ENCODE data around the gene SND1. TPM values are rescaled to one million over a fixed set of nuclear protein-coding genes. Genes with fewer than 3 reads are reported as not detected.

Gene SND1
- total RNA-seq, 3 donors from 2014 or later, result 83.5 to 131 (median 120) TPM

- peaks cover 0 to 6% of the 10 kb centered on the region in 2 donors for H3K4me1 ChIP-seq
- no peaks in the 10 kb centered on the region for H3K27me3 ChIP-seq
- no peak for DNase-seq (ENCODE audit: low spot score in 2 of 2)
- no peaks in the 10 kb centered on the region for H3K9me3 ChIP-seq
- H3K27ac ChIP-seq, result no peak overlapping the region
- intact Hi-C loops (cut with DNase I; ENCODE audit: low total_unique reads), result no loop called here
- TF ChIP-seq POLR2A (IDR thresholded peaks at IDR 0.05), result no peak
- no peak for TF ChIP-seq POLR2AphosphoS5 (IDR thresholded peaks at IDR 0.05)
- TF ChIP-seq CTCF (IDR thresholded peaks at IDR 0.05), result no peak
- H3K36me3 ChIP-seq, result no peaks in the 10 kb centered on the region
- no peak overlapping the region for H3K4me3 ChIP-seq
Measured at GRCh38 chr7:128007303-128007680, 355.3 kb downstream of the SND1 start.

GRCh38 chr7:128008141-128008540 lies 356.1 kb downstream of the SND1 start:
- intact Hi-C loops (cut with DNase I; ENCODE audit: low total_unique reads), result no loop called here
- TF ChIP-seq CTCF (IDR thresholded peaks at IDR 0.05) (no peak), POLR2AphosphoS5 (IDR thresholded peaks at IDR 0.05) (no peak), POLR2A (IDR thresholded peaks at IDR 0.05) (no peak)
- Histone ChIP-seq H3K4me3 (no peak overlapping the region), H3K9me3 (no peaks in the 10 kb centered on the region), H3K4me1 (peaks cover 0 to 6% of the 10 kb centered on the region in 2 donors), H3K36me3 (no peaks in the 10 kb centered on the region), H3K27me3 (no peaks in the 10 kb centered on the region), H3K27ac (no peak overlapping the region)
- no peak for DNase-seq (ENCODE audit: low spot score in 2 of 2)

DNA sequence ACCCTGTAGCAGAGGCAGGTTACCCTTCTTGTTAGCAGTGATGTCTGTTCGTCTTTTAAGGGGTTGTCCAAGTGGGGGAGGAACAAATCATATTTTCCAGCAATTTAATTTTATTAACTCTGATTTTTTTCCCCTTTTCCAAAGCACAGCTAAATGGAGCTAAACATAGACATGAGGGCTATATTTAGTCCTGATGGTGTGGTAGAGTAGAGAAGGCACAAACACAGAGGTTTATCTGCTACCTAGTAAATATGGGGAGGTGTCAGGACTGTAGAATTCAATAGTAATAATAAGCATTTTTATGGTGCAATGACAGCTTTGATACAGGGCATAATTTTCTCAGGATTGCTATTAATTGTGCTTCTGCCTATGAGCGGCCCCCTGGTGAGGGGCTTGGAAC lies 356.8 kb downstream of the SND1 start:
- Histone ChIP-seq H3K36me3 (no peaks in the 10 kb centered on the region), H3K27me3 (no peaks in the 10 kb centered on the region), H3K4me3 (no peak overlapping the region), H3K9me3 (no peaks in the 10 kb centered on the region), H3K4me1 (peaks cover 0 to 6% of the 10 kb centered on the region in 2 donors), H3K27ac (no peak overlapping the region)
- DNase-seq (ENCODE audit: low spot score in 2 of 2), result no peak
- intact Hi-C loops (cut with DNase I; ENCODE audit: low total_unique reads), result no loop called here
- TF ChIP-seq POLR2AphosphoS5 (IDR thresholded peaks at IDR 0.05) (no peak), CTCF (IDR thresholded peaks at IDR 0.05) (no peak), POLR2A (IDR thresholded peaks at IDR 0.05) (no peak)

GRCh38 chr7:128010391-128011127 lies 358.6 kb downstream of the SND1 start:
- TF ChIP-seq POLR2A (IDR thresholded peaks at IDR 0.05), result no peak
- TF ChIP-seq POLR2AphosphoS5 (IDR thresholded peaks at IDR 0.05), result no peak
- TF ChIP-seq CTCF (IDR thresholded peaks at IDR 0.05), result no peak
- Histone ChIP-seq H3K4me3 (no peak overlapping the region), H3K27ac (no peak overlapping the region), H3K4me1 (peaks cover 0 to 6% of the 10 kb centered on the region in 2 donors), H3K27me3 (no peaks in the 10 kb centered on the region), H3K9me3 (no peaks in the 10 kb centered on the region), H3K36me3 (no peaks in the 10 kb centered on the region)
- no peak for DNase-seq (ENCODE audit: low spot score in 2 of 2)
- intact Hi-C loops (cut with DNase I; ENCODE audit: low total_unique reads), result no loop called here

- no peaks in the 10 kb centered on the region for H3K36me3 ChIP-seq
- intact Hi-C loops (cut with DNase I; ENCODE audit: low total_unique reads), result no loop called here
- H3K4me1 ChIP-seq, result peaks cover 0 to 6% of the 10 kb centered on the region in 2 donors
- H3K4me3 ChIP-seq, result no peak overlapping the region
- no peak overlapping the region for H3K27ac ChIP-seq
- no peaks in the 10 kb centered on the region for H3K9me3 ChIP-seq
- H3K27me3 ChIP-seq, result no peaks in the 10 kb centered on the region
- no peak for DNase-seq (ENCODE audit: low spot score in 2 of 2)
- TF ChIP-seq POLR2AphosphoS5 (IDR thresholded peaks at IDR 0.05) (no peak), POLR2A (IDR thresholded peaks at IDR 0.05) (no peak), CTCF (IDR thresholded peaks at IDR 0.05) (no peak)
Measured at GRCh38 chr7:128011131-128011661, 359.2 kb downstream of the SND1 start.

Measured in breast epithelium (tissue), 4 donors.